HG02884 (cell line): ENCODE data around the gene CLEC18C.
"Not testable (repeated sequence)": the region's sequence is repeated elsewhere in the genome, so short reads cannot be mapped to it uniquely, and the experiment has no call there.

Source experiments
- ATAC-seq: cut with Tn5 transposase; IDR thresholded peaks from one replicate; pipeline ENCODE4 v1.9.1; 2021; ENCODE audit warnings: mild to moderate bottlenecking, moderate library complexity; ENCODE audit not compliant: unreplicated experiment

Gene CLEC18C

GRCh38 chr16:70158261-70158939 lies 15.2 kb upstream of the CLEC18C start:
- no peak for ATAC-seq

- ATAC-seq: no peak
Observed at GRCh38 chr16:70159355-70160348, 13.9 kb upstream of the CLEC18C start.

DNA sequence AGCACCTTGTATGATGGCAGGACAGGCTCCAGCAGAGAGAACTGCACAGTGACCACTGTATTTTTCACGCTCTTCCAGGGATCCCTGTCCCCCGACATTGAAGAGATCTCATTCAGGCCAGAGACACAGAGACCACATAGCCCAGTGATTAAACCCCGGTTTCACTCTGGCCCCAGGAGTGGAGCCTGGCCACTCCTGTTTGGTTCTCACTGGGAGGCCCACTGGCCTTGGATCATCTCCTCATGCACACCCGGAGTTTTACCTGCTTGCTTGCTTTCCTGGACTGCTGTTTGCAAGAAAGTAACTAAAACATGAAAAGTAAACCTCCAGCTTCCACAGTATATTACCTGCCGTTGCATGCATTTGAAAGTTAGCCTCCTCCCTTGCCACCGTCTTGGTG lies 13.2 kb upstream of the CLEC18C start:
- ATAC-seq: no peak

DNA sequence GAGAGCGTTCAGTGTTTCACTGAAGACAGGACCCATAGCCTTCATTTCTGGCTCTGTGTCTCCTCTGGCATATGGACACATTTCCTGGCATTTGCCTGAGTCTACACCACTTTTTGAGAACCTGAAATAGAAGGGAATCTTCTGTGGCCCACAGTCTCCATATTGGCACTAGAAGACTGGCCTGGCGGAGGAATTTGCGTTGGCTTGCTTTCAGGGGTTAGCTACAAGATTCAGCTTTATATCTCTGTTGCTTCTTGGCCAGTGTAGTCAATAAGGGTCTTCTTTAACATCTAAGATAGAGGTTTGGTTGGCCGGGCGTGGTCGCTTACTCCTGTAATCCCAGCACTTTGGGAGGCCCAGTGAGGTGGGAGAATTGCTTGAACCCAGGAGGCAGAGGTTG lies 12.8 kb upstream of the CLEC18C start:
- no peak for ATAC-seq

GRCh38 chr16:70161350-70161749 lies 12.2 kb upstream of the CLEC18C start:
- no peak for ATAC-seq

DNA sequence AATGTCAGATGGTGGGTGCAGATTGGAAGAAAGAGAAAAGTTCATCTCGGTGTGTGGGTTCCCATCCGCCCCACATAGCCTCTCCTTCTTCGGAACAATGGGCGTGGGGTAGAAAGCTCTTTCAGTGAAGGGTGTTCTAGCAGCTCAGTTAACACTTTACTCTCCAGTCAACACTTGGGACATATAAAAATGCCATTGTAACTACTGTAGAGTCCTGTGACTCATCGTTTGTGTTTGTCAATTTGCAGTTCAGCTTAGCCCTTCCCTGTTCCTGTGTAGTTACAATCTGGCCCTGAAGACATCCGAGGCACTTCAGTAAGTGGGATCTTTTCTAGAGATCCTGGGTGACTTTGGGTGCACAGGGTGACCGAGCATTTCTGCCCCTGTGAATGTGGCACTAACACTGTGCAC lies 11.5 kb upstream of the CLEC18C start:
- ATAC-seq: no peak

GRCh38 chr16:70163596-70163995 lies 10.0 kb upstream of the CLEC18C start:
- ATAC-seq: no peak

DNA sequence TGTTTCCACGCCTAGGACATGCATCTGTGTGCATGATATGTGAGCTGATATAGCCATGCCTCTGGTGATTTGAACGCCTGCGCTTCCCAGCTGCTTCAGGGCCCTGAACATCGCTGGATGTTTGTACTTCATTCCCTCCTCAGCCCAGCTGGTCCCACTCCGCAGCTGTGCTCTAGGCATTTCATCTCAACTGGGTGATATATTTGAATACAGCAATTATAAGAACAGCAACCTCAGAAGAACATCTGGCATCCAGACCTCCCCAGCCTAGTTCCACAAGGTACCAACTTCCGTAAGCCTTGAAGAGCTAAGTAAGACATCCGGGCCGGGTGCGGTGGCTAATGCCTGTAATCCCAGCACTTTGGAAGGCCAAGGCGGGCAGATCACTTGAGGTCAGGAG lies 6.9 kb upstream of the CLEC18C start:
- ATAC-seq: not testable (repeated sequence)

GRCh38 chr16:70173916-70174315 lies 329 bp downstream of the CLEC18C start:
- not testable (repeated sequence) for ATAC-seq

GRCh38 chr16:70174387-70174932 lies 873 bp downstream of the CLEC18C start:
- ATAC-seq: not testable (repeated sequence)

DNA sequence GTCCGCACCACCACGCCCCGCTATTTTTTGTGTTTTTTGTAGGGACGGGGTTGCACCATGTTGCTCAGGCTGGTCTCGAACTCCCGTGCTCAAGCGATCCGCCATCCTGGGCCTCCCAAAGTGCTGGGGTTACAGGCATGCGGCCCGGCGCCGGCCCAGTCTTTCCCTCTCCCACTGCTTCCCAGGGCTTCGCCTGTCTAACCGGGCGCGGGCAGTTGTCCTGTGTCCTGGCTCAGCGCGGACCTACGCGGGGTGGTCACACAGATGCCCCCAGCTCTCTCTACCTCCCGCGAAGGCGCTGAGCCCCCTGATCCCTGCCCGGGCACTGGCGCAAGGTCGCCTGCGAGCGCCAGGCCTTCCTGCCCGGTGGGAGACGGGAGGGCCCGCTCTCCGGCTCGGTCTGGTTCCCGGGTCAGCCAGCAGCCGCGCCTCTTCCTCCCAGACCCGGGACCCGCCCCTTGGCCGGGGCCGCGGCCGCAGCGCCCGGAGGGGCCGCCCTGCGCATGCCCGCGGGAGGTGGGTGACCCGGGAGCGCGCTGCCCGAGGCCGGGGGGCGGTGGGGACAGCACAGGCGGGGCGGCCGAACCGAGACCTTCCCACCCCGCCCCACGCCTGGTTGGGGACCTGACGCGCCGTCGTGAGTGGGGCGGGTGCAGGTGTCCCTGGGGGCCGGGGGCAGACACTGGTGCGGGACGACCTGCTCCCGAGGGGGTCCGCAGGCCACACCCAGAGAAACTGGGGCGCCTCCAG lies 14.4 kb downstream of the CLEC18C start:
- not testable (repeated sequence) for ATAC-seq

GRCh38 chr16:70188608-70188915 lies 15.0 kb downstream of the CLEC18C start:
- ATAC-seq: not testable (repeated sequence)

DNA sequence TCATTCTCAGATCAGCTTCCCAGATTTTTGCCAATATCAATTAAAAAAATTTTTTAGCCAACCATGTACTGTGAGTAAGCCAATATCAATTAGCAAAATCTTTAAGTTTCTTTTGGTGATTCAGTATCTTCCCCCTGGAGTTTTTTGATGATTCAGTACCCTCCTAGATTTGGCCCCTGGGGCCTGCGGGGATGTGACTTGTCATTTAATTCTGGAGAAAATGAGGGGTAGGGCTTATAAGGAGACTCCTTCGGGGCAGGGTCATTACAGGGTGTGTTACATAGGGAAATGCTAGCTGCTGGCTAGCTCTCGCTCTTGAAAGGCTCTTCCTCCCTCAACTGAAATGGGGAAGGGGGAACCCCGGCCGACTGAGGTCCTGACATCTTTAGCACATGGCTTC lies 17.0 kb downstream of the CLEC18C start:
- not testable (repeated sequence) for ATAC-seq

DNA sequence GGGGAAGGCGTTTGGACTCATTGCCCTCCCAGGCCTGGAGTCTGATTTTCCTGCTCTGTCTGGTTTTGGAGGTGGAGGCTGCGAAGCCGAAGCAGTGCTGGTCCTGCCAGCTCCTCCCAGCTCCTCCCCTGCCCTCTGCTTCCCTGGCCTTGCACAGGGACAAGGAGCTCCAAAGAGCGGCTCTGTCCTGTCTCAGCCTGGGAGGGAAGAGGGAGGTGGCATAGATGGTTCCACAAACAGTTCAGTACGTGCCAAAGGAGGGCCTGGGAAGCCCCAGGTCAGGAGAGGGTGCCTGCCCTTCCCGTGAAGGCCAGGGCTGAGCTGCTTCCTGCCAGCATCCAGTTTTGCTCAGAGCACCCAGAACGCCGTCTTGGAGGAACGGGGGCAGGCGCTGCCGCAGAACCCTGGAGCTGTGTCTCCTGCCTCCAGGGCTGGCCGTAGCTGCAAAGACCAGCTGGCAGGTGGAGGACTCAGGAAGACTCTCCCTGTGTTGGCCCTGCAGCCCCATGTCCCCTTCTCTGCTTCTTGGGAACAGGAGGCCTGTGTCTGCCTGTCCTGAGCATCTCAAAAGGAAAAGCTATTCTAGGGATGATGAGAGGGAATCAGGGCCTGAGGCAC lies 23.2 kb downstream of the CLEC18C start:
- ATAC-seq: not testable (repeated sequence)

GRCh38 chr16:70197611-70198010 lies 24.0 kb downstream of the CLEC18C start:
- ATAC-seq: not testable (repeated sequence)

DNA sequence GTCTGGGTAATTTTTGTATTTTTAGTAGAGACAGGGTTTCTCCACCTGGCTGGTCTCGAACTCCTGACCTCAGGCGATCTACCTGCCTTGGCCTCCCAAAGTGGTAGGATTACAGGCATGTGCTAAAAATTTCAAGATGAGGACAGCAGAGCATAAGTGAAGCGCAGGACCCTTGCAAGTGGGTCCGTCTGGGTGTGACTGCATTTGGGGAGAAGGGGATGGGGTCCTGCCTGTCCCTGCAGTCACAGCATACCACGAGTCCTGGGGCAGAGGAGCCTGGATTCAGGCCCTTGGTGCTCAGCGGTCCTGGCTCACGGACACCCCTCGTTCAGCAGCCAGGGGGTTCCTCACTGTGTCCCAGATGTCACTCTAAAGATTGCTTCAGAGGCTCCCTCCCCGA lies 24.6 kb downstream of the CLEC18C start:
- not testable (repeated sequence) for ATAC-seq

DNA sequence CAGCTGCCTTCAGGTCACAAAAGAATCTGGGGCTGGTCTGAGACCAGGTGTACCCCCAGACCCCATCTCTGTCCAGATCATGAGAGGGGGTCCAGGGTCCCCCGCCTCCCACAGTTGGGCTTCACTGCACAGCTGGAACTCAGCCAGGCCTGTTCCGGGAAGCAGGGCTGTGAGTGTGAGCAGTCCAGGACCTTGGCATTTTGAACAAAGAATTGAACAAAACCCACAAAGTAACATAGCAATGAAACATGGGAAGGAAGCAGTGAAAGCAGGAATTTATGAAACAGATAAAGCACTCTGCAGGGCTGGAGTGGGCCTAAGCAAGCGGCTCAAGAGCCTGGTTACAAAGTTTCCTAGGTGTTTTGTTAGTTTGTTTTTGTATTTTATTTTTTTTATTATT lies 25.1 kb downstream of the CLEC18C start:
- ATAC-seq: not testable (repeated sequence)

DNA sequence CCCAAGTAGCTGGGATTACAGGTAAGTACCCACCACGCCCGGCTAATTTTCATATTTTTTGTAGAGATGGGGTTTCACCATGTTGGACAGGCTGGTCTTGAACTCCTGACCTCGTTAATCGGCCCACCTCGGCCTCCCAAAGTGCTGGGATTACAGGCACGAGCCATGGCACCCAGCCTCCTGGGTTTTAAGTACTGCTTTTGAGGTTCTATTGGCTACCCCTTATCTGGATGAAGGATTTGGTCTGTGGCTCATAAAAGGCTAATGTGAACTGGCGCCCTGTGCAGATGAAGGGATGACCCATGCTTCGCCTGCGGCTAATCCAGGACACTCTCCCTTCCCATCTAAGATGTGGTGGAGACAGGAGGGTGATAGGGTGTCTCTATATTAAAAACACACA lies 25.6 kb downstream of the CLEC18C start:
- not testable (repeated sequence) for ATAC-seq

GRCh38 chr16:70200063-70200462 lies 26.5 kb downstream of the CLEC18C start:
- not testable (repeated sequence) for ATAC-seq

- ATAC-seq: not testable (repeated sequence)
Observed at GRCh38 chr16:70203508-70203907, 29.9 kb downstream of the CLEC18C start.

GRCh38 chr16:70204010-70204409 lies 30.4 kb downstream of the CLEC18C start:
- ATAC-seq: not testable (repeated sequence)
